ENCODE measurements around the gene IFIT3.

DNA sequence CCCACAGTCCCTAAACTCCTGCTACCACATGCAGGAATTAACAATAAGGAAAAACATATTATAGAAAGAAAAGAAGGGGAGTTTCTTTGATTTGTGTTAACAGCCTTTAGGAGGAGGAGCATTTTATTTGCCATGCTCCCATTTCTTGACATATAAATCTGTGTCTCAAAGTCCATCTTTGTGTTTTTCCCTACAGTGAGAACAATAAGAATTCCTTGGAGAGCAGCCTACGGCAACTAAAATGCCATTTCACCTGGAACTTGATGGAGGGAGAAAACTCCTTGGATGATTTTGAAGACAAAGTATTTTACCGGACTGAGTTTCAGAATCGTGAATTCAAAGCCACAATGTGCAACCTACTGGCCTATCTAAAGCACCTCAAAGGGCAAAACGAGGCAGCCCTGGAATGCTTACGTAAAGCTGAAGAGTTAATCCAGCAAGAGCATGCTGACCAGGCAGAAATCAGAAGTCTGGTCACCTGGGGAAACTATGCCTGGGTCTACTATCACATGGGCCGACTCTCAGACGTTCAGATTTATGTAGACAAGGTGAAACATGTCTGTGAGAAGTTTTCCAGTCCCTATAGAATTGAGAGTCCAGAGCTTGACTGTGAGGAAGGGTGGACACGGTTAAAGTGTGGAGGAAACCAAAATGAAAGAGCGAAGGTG is 21.9 kb upstream of the IFIT3 start:
- no peak for TF ChIP-seq NFIC (IDR thresholded peaks at IDR 0.05)
- no peak for TF ChIP-seq YY1 (IDR thresholded peaks at IDR 0.05; ENCODE audit: low read depth)
- TF ChIP-seq EP300 (IDR thresholded peaks at IDR 0.05; ENCODE audit: borderline replicate concordance): no peak
- no peak for TF ChIP-seq RAD21 (IDR thresholded peaks at IDR 0.05; ENCODE audit: low read depth)
- no peak for TF ChIP-seq CREB1 (IDR thresholded peaks at IDR 0.05; ENCODE audit: low read depth)

Measured in Ishikawa (cell line).